OCI-LY7 (cell line): ENCODE results near the gene HTR2C. TPM values are rescaled to one million over a fixed set of nuclear protein-coding genes. Genes with fewer than 3 reads are reported as not detected.

Source experiments
- BruUV-seq: library from RNA; stranded (reverse); fragments of 400-500 nt; replicated peaks from 2 replicates; lab custom pipeline; 2021; lab: Mats Ljungman, UMichigan
- CTCF ChIA-PET: fragments of 300-600 bp; sonication (Branson Sonifier 250); formaldehyde crosslinking; loops from one replicate; lab custom pipeline; 2022; ENCODE audit warnings: antibody characterized with exemption; ENCODE audit not compliant: unreplicated experiment; lab: Charles Lee
- POLR2A ChIA-PET: fragments of 300-600 bp; sonication (Branson Sonifier 250); formaldehyde crosslinking; loops from one replicate; lab custom pipeline; 2022; ENCODE audit warnings: antibody characterized with exemption; lab: Charles Lee
- DNase-seq: peaks from one replicate; pipeline ENCODE4 v3.0.0-alpha.2; 2015; ENCODE audit warnings: low spot score
- H2AFZ ChIP-seq: fragments of 200-600 bp; sonication (generic), shearing (Covaris generic); 2 replicates; pipeline ENCODE4 v1.6.1; 2014; ENCODE audit warnings: mild to moderate bottlenecking, antibody characterized with exemption, low read length, moderate library complexity
- H3K27ac ChIP-seq: fragments of 200-600 bp; sonication (generic); 2 replicates; pipeline ENCODE4 v1.5.1; 2014; ENCODE audit warnings: mixed run types, low read depth, mild to moderate bottlenecking, moderate library complexity, low read length, inconsistent platforms; ENCODE audit not compliant: poor library complexity, severe bottlenecking
- H3K36me3 ChIP-seq: fragments of 200-600 bp; sonication (generic); 2 replicates; pipeline ENCODE4 v1.6.1; 2014; ENCODE audit warnings: mild to moderate bottlenecking, antibody characterized with exemption, low read length, moderate library complexity, mixed read lengths; ENCODE audit not compliant: insufficient read depth
- H3K4me1 ChIP-seq: fragments of 200-600 bp; sonication (generic); 2 replicates; pipeline ENCODE4 v1.5.1; 2014; ENCODE audit warnings: mild to moderate bottlenecking, low read length; ENCODE audit not compliant: insufficient read depth, poor library complexity, severe bottlenecking
- H3K4me2 ChIP-seq: fragments of 200-600 bp; sonication (generic); 2 replicates; pipeline ENCODE4 v1.6.1; 2014; ENCODE audit warnings: mild to moderate bottlenecking, low read length
- H3K4me3 ChIP-seq: fragments of 200-600 bp; sonication (generic); 2 replicates; pipeline ENCODE4 v1.5.1; 2014; ENCODE audit warnings: mild to moderate bottlenecking, low read depth, low read length; ENCODE audit not compliant: poor library complexity, severe bottlenecking
- H3K79me2 ChIP-seq: fragments of 200-600 bp; sonication (generic); 2 replicates; pipeline ENCODE4 v1.6.1; 2016; ENCODE audit warnings: low read depth, mild to moderate bottlenecking, low read length, moderate library complexity, mixed read lengths; ENCODE audit not compliant: insufficient read depth
- H3K9me2 ChIP-seq: fragments of 200-600 bp; sonication (generic); 2 replicates; pipeline ENCODE4 v1.6.1; 2016; ENCODE audit warnings: mild to moderate bottlenecking, low read length, mixed read lengths; ENCODE audit not compliant: insufficient read depth
- H3K9me3 ChIP-seq: fragments of 200-600 bp; sonication (generic); 2 replicates; pipeline ENCODE4 v1.6.1; 2014; ENCODE audit warnings: mild to moderate bottlenecking, mixed run types, low read length, mixed read lengths
- H4K20me1 ChIP-seq: fragments of 200-600 bp; sonication (generic); 2 replicates; pipeline ENCODE4 v1.6.1; 2014; ENCODE audit warnings: mild to moderate bottlenecking, antibody characterized with exemption, low read length, moderate library complexity, mixed read lengths; ENCODE audit not compliant: insufficient read depth
- CTCF ChIP-seq: fragments of 200-600 bp; sonication (generic); conservative IDR thresholded peaks from 2 replicates; pipeline ENCODE4 v1.5.1; 2014; ENCODE audit warnings: mild to moderate bottlenecking, antibody characterized with exemption, low read length, moderate library complexity, mixed read lengths
- EZH2phosphoT487 ChIP-seq: fragments of 200-600 bp; sonication (generic); IDR thresholded peaks from 2 replicates; pipeline ENCODE4 v1.6.1; 2018; ENCODE audit warnings: low read depth, borderline replicate concordance, mild to moderate bottlenecking, mixed run types, antibody characterized with exemption, low read length, moderate library complexity, mixed read lengths
- intact Hi-C: fragments of 100-400 bp; cut with micrococcal nuclease; formaldehyde crosslinking; loops from one replicate; pipeline ENCODE4 v1.10.0; 2022; ENCODE audit not compliant: unreplicated experiment
- total RNA-seq, 2 experiments: library from RNA; depleted of rRNA in 1 of 2; stranded (reverse); fragments of >200 nt in 1 of 2; shearing (Covaris generic) in 1 of 2; gene quantifications; 2 replicates each; pipeline ENCODE4 v1.2.3, GENCODE V29; 2014 to 2022

Gene HTR2C
- total RNA-seq, 2 experiments from 2014 or later: not detected

GRCh38 chrX:114710571-114710970 is 126.7 kb downstream of the HTR2C start:
- TF ChIP-seq CTCF: no peak
- no peak for TF ChIP-seq EZH2phosphoT487
- BruUV-seq: no TSS peak
- Histone ChIP-seq H3K9me3 (no peaks in the 10 kb centered on the region), H3K27ac (no peak overlapping the region), H3K4me1 (no peaks in the 10 kb centered on the region), H3K9me2 (no peaks in the 10 kb centered on the region), H3K36me3 (no peaks in the 10 kb centered on the region), H4K20me1 (no peaks in the 10 kb centered on the region), H3K79me2 (no peaks in the 10 kb centered on the region), H3K4me3 (no peak overlapping the region), H3K4me2 (no peak overlapping the region), H2AFZ (no peak overlapping the region)
- no peak for DNase-seq
- intact Hi-C loops: no loop called here
- CTCF ChIA-PET: no interaction called here
- POLR2A ChIA-PET: no interaction called here

GRCh38 chrX:114712466-114712865 is 128.6 kb downstream of the HTR2C start:
- H3K79me2 ChIP-seq: no peaks in the 10 kb centered on the region
- no peak overlapping the region for H2AFZ ChIP-seq
- H3K4me1 ChIP-seq: no peaks in the 10 kb centered on the region
- no peak for TF ChIP-seq CTCF
- no peak for TF ChIP-seq EZH2phosphoT487
- no peaks in the 10 kb centered on the region for H4K20me1 ChIP-seq
- no peak for DNase-seq
- H3K27ac ChIP-seq: no peak overlapping the region
- ChIA-PET POLR2A (no interaction called here), CTCF (no interaction called here)
- no TSS peak for BruUV-seq
- no peak overlapping the region for H3K4me2 ChIP-seq
- no peaks in the 10 kb centered on the region for H3K36me3 ChIP-seq
- intact Hi-C loops: no loop called here
- no peaks in the 10 kb centered on the region for H3K9me2 ChIP-seq
- H3K9me3 ChIP-seq: no peaks in the 10 kb centered on the region
- no peak overlapping the region for H3K4me3 ChIP-seq

- intact Hi-C loops: no loop called here
- BruUV-seq: no TSS peak
Observed at GRCh38 chrX:114715096-114715495, 131.2 kb downstream of the HTR2C start.

More at GRCh38 chrX:114715096-114715495, 131.2 kb downstream of the HTR2C start:
- Histone ChIP-seq H3K4me3 (no peak overlapping the region), H3K9me2 (no peaks in the 10 kb centered on the region), H3K79me2 (no peaks in the 10 kb centered on the region), H4K20me1 (no peaks in the 10 kb centered on the region), H3K36me3 (no peaks in the 10 kb centered on the region), H3K4me2 (no peak overlapping the region), H3K27ac (no peak overlapping the region), H3K9me3 (no peaks in the 10 kb centered on the region), H2AFZ (no peak overlapping the region), H3K4me1 (no peaks in the 10 kb centered on the region)
- no peak for TF ChIP-seq CTCF
- TF ChIP-seq EZH2phosphoT487: no peak
- CTCF ChIA-PET: no interaction called here
- POLR2A ChIA-PET: interaction anchor here (0.7 kb wide), 1 partner anchor 288 kb away, joined by 3 read pairs; no protein-coding TSS in a partner anchor
- no peak for DNase-seq
